Activated T-helper 1 cell treated with anti-CD3 and anti-CD28 coated beads, Interleukin-12 subunit alpha, Interleukin-12 subunit beta, Interleukin-2, Interleukin-4 antibody, amounts not matched to agents 30 ng/mL and 10 ng/mL and 1 ng/mL, durations not matched to agents 14 hours and 24 hours and 36 hours (primary cell): ENCODE data around the gene FYCO1. TPM values are rescaled to one million over a fixed set of nuclear protein-coding genes. Genes with fewer than 3 reads are reported as not detected.

Experiments used
- DNase-seq: peaks from one replicate; pipeline ENCODE4 v3.0.0; 2021; ENCODE audit warnings: low spot score
- H3K27ac Mint-ChIP-seq: one replicate; pipeline ENCODE4 v1.8.0; 2021; ENCODE audit warnings: mild to moderate bottlenecking, mixed read lengths
- H3K27me3 Mint-ChIP-seq: one replicate; pipeline ENCODE4 v1.8.0; 2022; ENCODE audit warnings: mild to moderate bottlenecking, moderate library complexity, mixed read lengths; ENCODE audit not compliant: insufficient read depth
- H3K36me3 Mint-ChIP-seq: one replicate; pipeline ENCODE4 v1.8.0; 2021; ENCODE audit warnings: low read depth, mixed read lengths
- H3K4me1 Mint-ChIP-seq: one replicate; pipeline ENCODE4 v1.8.0; 2021; ENCODE audit warnings: low read depth, mixed read lengths
- H3K4me3 Mint-ChIP-seq: one replicate; pipeline ENCODE4 v1.8.0; 2021; ENCODE audit warnings: mild to moderate bottlenecking, moderate library complexity, mixed read lengths
- H3K9me3 Mint-ChIP-seq: one replicate; pipeline ENCODE4 v1.8.0; 2021; ENCODE audit warnings: mixed read lengths
- intact Hi-C: fragments of 100-400 bp; cut with micrococcal nuclease; formaldehyde crosslinking; loops from one replicate; pipeline ENCODE4 v1.15.1; 2024
- total RNA-seq: library from RNA; stranded (reverse); gene quantifications from 2 replicates; pipeline ENCODE4 v1.2.3, GENCODE V29; 2022

The FYCO1 gene
- total RNA-seq, 1 donor from 2014 or later = 16.3 TPM

- Mint-ChIP-seq H3K36me3 (peaks cover 47% of the 10 kb centered on the region), H3K4me1 (peaks cover 56% of the 10 kb centered on the region)
- intact Hi-C loops = loop anchor here (1.0 to 2.0 kb wide), 3 partner anchors 54 to 503 kb away; no protein-coding TSS in a partner anchor
Measured at GRCh38 chr3:45939341-45939771, 56.3 kb downstream of the FYCO1 start.

DNA sequence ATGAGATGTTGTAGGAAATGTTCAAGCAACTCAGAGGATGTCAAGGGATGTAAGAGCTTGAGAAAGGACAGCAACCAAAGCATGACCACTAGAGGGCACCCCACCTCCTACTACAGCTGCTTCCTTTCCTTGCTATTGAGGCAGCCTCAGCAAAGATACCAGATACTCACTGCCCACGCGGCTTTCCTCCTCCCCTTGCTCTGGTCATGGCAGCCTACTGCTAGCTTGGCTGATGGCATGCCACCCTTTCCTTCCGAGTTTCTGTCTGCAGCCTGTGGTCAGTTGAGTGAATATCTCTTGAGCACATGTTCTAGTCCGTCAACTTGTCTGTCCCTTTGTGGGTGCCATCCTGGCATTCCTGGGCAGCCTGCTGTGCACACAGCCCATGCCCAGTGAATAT is 56.8 kb downstream of the FYCO1 start:
- Mint-ChIP-seq H3K27me3 (no peaks in the 10 kb centered on the region), H3K4me1 (peaks cover 53% of the 10 kb centered on the region), H3K27ac (peak overlapping the region; percentile 0), H3K9me3 (peaks cover 5% of the 10 kb centered on the region), H3K36me3 (peaks cover 52% of the 10 kb centered on the region), H3K4me3 (no peak overlapping the region)
- DNase-seq = peak; percentile 77
- intact Hi-C loops = loop anchor here (1.0 to 2.0 kb wide), 5 partner anchors 54 to 504 kb away; no protein-coding TSS in a partner anchor

More at GRCh38 chr3:45939341-45939771, 56.3 kb downstream of the FYCO1 start:
- DNase-seq = no peak
- no peak overlapping the region for H3K4me3 Mint-ChIP-seq
- no peaks in the 10 kb centered on the region for H3K27me3 Mint-ChIP-seq
- peak overlapping the region; percentile 42 for H3K27ac Mint-ChIP-seq
- peaks cover 5% of the 10 kb centered on the region for H3K9me3 Mint-ChIP-seq

- peaks cover 56% of the 10 kb centered on the region for H3K36me3 Mint-ChIP-seq
- no peak overlapping the region for H3K27ac Mint-ChIP-seq
- intact Hi-C loops = loop anchor here (1.0 to 2.0 kb wide), 3 partner anchors 141 to 505 kb away; no protein-coding TSS in a partner anchor
- peaks cover 5% of the 10 kb centered on the region for H3K9me3 Mint-ChIP-seq
- no peak overlapping the region for H3K4me3 Mint-ChIP-seq
- H3K27me3 Mint-ChIP-seq = no peaks in the 10 kb centered on the region
- DNase-seq = no peak
- peaks cover 45% of the 10 kb centered on the region for H3K4me1 Mint-ChIP-seq
Measured at GRCh38 chr3:45938043-45938435, 57.6 kb downstream of the FYCO1 start.

GRCh38 chr3:45937206-45938042 is 58.2 kb downstream of the FYCO1 start:
- peaks cover 39% of the 10 kb centered on the region for H3K4me1 Mint-ChIP-seq
- H3K4me3 Mint-ChIP-seq = no peak overlapping the region
- no peaks in the 10 kb centered on the region for H3K27me3 Mint-ChIP-seq
- H3K9me3 Mint-ChIP-seq = peaks cover 5% of the 10 kb centered on the region
- H3K27ac Mint-ChIP-seq = no peak overlapping the region
- intact Hi-C loops = loop anchor here (1.0 to 2.0 kb wide), 3 partner anchors 142 to 505 kb away; no protein-coding TSS in a partner anchor
- no peak for DNase-seq
- H3K36me3 Mint-ChIP-seq = peaks cover 62% of the 10 kb centered on the region

DNA sequence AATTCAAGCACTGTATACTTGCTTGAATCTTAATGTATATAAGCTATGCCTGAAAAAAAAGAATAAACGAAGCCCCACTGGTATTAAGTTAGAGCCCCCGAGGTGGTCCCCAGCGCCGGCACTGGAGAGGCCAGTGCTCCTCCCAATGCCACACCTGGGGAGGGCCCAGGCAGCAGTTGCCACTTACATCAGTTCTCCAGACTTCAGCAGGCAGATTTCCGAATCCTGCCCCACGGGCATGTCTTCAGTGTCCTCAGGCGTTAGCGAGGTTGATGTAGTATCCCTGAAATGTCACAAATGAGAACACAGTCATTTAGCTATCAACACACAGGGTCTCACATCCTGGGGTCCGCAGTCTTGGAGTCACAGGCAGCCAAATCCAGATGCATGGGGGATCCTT is 59.4 kb downstream of the FYCO1 start:
- intact Hi-C loops = no loop called here
- peaks cover 5% of the 10 kb centered on the region for H3K9me3 Mint-ChIP-seq
- H3K36me3 Mint-ChIP-seq = peaks cover 67% of the 10 kb centered on the region
- no peak for DNase-seq
- H3K4me3 Mint-ChIP-seq = no peak overlapping the region
- peaks cover 29% of the 10 kb centered on the region for H3K4me1 Mint-ChIP-seq
- H3K27ac Mint-ChIP-seq = no peak overlapping the region
- H3K27me3 Mint-ChIP-seq = no peaks in the 10 kb centered on the region

DNA sequence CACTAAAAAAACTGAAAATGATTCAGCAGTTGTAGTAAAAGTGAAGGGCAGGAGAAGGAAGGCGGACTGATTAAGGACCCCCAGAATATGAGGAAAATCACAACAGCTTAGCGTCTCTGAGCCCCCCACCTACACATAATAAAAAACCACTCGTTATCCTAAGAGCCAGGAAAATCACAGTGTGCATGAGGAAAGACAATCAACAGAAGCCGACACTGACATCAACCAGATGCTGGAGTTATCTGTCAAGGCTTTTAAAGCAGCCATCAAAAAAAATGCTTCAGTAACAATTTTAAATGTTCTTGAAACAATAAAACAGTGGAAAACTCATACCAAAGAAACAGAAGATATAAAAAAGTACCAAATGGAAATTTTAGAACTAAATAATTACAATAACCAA is 62.0 kb downstream of the FYCO1 start:
- intact Hi-C loops = no loop called here
- no peak for DNase-seq
- H3K36me3 Mint-ChIP-seq = peaks cover 75% of the 10 kb centered on the region
- no peak overlapping the region for H3K27ac Mint-ChIP-seq
- H3K27me3 Mint-ChIP-seq = no peaks in the 10 kb centered on the region
- H3K4me1 Mint-ChIP-seq = peaks cover 2% of the 10 kb centered on the region
- H3K4me3 Mint-ChIP-seq = no peak overlapping the region
- no peaks in the 10 kb centered on the region for H3K9me3 Mint-ChIP-seq

DNA sequence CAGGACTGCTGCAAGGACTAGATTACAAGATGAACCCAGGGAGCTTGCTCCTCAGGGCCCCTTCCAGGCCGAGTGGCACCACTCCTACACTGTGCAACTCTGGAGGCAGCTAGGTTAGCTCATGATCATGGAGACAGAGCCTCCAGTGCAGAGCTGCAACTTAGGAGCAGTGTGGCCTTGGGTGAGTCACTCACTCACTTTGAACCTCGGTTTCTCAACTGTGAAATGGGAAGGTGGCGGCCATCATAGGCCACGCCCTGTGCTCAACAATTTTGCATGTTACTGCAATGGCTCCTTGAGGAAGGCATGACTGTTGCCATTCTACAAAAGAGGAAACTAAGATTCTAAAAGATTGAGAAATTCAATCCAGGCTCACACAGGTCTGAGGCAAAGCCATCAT is 63.5 kb downstream of the FYCO1 start:
- no peaks in the 10 kb centered on the region for H3K27me3 Mint-ChIP-seq
- H3K4me3 Mint-ChIP-seq = no peak overlapping the region
- no peaks in the 10 kb centered on the region for H3K4me1 Mint-ChIP-seq
- no peaks in the 10 kb centered on the region for H3K9me3 Mint-ChIP-seq
- DNase-seq = no peak
- H3K36me3 Mint-ChIP-seq = peaks cover 78% of the 10 kb centered on the region
- intact Hi-C loops = no loop called here
- H3K27ac Mint-ChIP-seq = no peak overlapping the region

GRCh38 chr3:45931496-45931895 is 64.1 kb downstream of the FYCO1 start:
- no peaks in the 10 kb centered on the region for H3K27me3 Mint-ChIP-seq
- H3K4me3 Mint-ChIP-seq = no peak overlapping the region
- DNase-seq = no peak
- no peak overlapping the region for H3K27ac Mint-ChIP-seq
- intact Hi-C loops = no loop called here
- H3K36me3 Mint-ChIP-seq = peaks cover 80% of the 10 kb centered on the region
- H3K9me3 Mint-ChIP-seq = no peaks in the 10 kb centered on the region
- H3K4me1 Mint-ChIP-seq = no peaks in the 10 kb centered on the region

DNA sequence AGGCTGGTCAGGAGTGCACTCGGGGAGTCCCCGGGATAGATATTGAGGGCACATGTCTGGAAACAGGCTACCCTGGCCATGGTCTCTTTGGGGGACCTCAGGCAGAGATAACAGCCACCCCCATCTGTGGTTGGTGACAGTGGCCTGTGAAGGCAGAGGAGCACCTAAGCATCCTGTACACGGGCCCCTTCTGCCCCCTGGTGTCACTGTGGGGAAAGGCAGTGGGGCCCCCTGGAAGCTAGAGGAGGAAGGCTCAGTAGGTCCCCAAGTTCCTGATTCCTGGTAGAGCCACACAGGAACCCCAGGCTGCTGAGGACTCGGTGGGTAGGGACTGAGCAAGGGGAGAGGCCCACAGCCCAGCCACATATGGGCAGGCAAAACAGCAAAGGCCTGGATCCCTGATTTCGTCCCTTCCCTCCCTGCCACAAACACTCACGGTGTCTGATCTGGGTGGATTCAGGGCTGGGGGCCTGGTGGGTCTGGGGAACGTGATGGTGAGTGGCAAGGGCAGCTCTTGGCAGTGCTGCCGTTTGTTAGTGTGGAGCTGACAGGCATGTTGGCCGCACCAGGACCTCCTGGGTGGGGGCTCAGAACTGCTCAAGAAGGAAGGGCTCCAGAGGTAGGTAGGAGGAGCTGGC is 66.5 kb downstream of the FYCO1 start:
- Mint-ChIP-seq H3K27ac (no peak overlapping the region), H3K27me3 (no peaks in the 10 kb centered on the region), H3K4me3 (no peak overlapping the region), H3K4me1 (no peaks in the 10 kb centered on the region), H3K9me3 (no peaks in the 10 kb centered on the region), H3K36me3 (peaks cover 77% of the 10 kb centered on the region)
- intact Hi-C loops = loop anchor here (1.0 to 5.0 kb wide), 2 partner anchors 168 to 417 kb away; no protein-coding TSS in a partner anchor
- DNase-seq = peak; percentile 47

DNA sequence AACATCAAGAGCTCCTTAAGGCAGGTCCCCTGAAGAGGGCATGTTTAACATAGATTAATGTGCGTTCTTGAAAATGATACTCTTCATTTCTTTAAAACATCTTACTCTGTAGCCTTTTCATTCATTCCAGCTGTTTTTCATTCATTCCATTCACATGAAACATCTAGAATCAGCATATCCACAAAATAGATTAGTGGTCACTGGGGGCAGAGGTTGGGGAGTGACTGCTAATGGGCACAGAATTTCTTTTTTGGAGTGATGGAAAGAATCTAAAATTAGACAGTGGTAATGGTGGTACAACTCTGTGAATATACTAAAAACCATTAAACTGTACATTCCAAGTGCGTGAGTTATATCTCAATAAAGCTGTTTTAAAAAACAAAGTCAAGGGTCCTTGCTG is 67.7 kb downstream of the FYCO1 start:
- no peak for DNase-seq
- Mint-ChIP-seq H3K4me1 (no peaks in the 10 kb centered on the region), H3K9me3 (no peaks in the 10 kb centered on the region), H3K27me3 (no peaks in the 10 kb centered on the region), H3K36me3 (peaks cover 77% of the 10 kb centered on the region), H3K27ac (no peak overlapping the region), H3K4me3 (no peak overlapping the region)
- intact Hi-C loops = loop anchor here (5.0 kb wide), 1 partner anchor 416 kb away; no protein-coding TSS in a partner anchor

- H3K36me3 Mint-ChIP-seq = peaks cover 67% of the 10 kb centered on the region
- intact Hi-C loops = no loop called here
- no peaks in the 10 kb centered on the region for H3K9me3 Mint-ChIP-seq
- no peak overlapping the region for H3K4me3 Mint-ChIP-seq
- H3K27me3 Mint-ChIP-seq = no peaks in the 10 kb centered on the region
- H3K4me1 Mint-ChIP-seq = peaks cover 9% of the 10 kb centered on the region
- DNase-seq = no peak
- H3K27ac Mint-ChIP-seq = no peak overlapping the region
Measured at GRCh38 chr3:45923755-45924154, 71.9 kb downstream of the FYCO1 start.

DNA sequence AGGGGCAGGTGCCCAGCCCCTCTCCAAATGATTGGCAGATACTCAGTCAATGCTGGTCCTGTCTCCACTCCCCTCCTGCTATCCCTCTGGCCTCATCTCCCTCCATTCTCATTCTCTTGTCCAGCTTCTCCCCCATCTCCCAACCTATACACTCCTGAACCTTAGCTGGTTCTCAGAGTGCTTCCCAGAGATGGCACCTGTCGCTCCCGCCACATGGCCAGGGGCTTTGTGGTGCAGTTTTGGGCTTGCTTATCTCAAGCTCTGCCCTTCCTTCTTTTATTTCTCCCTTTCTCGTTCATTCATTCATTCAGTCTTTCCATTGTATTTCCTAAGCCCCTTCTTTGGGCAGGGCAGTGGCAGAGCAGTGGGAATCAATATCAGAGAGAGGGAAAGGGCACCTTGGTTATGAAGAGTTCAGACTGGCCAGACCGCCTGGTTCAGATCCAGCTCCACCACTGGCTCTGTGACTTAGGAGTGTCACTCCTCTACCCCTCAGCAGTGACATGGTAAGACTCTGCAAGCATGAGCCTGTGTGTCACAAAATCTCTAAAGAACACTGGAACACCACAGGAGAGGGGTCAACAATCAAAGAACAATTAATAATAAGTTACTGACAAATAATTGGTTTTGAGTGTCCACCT is 72.6 kb downstream of the FYCO1 start:
- no peak overlapping the region for H3K27ac Mint-ChIP-seq
- no peak for DNase-seq
- intact Hi-C loops = no loop called here
- H3K4me1 Mint-ChIP-seq = peaks cover 9% of the 10 kb centered on the region
- H3K36me3 Mint-ChIP-seq = peaks cover 67% of the 10 kb centered on the region
- no peak overlapping the region for H3K4me3 Mint-ChIP-seq
- no peaks in the 10 kb centered on the region for H3K9me3 Mint-ChIP-seq
- no peaks in the 10 kb centered on the region for H3K27me3 Mint-ChIP-seq

GRCh38 chr3:45922039-45922326 is 73.6 kb downstream of the FYCO1 start:
- DNase-seq = no peak
- Mint-ChIP-seq H3K9me3 (no peaks in the 10 kb centered on the region), H3K27ac (no peak overlapping the region), H3K4me1 (peaks cover 17% of the 10 kb centered on the region), H3K27me3 (no peaks in the 10 kb centered on the region), H3K4me3 (no peak overlapping the region), H3K36me3 (peaks cover 61% of the 10 kb centered on the region)
- intact Hi-C loops = no loop called here
